Measurements from ENCODE around the gene SYMPK. TPM values are rescaled to one million over a fixed set of nuclear protein-coding genes. Genes with fewer than 3 reads are reported as not detected.

The SYMPK gene
- total RNA-seq, 2 experiments from 2014 or later, result 63.3 to 65.0 TPM

DNA sequence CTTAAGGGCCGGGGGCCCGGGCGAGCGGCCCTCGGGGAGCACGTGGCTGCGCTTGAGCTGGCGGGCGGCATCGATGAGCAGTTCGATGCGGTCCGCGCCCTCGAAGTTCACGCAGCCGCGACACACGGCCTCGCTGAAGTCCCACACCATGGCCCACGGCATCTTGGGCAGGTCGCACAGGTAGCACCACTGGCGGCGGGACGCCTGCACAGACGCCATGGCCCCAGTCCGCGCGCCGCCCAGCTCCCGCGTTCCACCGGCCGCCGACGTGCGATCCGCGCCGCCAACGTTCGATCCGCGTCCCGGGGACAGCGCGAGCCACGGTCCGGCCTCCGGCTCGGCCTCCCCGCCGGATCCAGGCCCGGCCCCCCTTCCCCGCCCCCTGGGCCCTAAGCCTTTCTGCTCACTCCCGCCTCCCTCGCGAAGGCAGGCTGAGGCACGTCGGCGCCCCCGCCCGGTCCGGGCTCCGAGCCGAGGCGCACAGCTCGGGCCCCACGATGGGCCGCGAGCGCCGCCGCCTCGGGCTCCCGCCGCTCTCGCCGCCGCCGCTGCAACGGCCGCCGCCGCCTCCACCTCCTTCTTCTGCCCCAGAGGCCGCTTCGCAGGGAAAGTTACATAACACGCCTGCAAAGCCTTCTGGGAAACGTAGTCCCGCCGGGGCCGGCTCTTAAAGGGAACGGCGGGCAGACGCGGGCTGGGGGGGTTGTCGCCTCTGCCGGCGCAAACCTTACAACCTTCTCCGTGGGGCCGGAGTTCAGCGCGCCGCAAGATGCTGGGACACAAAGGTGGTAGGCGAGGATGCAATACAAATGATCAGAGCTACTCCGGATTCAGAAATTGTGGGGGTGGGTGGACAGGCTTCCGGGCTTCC lies 22.8 kb upstream of the SYMPK start, which contains the start of gene IRF2BP1:
Gene IRF2BP1, minus strand, starts transcription at position 586 of the 871 bp plus-strand sequence. Its CDS starts 367 bp downstream, at position 219.
- Histone ChIP-seq H3K36me3 (ENCODE audit: insufficient read depth, low read length) (peaks cover 5% of the 10 kb centered on the region), H3K9me3 (ENCODE audit: control insufficient read depth in 1 of 2, insufficient read depth in 1 of 2, low read length in 2 of 2) (no peaks in the 10 kb centered on the region), H3K27ac (ENCODE audit: low read depth in 1 of 2, low read length in 2 of 2) (peak within 1 kb of the TSS; percentile 82 to 87), H3K27me3 (ENCODE audit: control insufficient read depth in 1 of 2, insufficient read depth in 2 of 2, low read length in 2 of 2) (no peaks in the 10 kb centered on the region), H3K4me3 (ENCODE audit: low read length) (peak within 1 kb of the TSS; percentile 78), H3K4me1 (ENCODE audit: insufficient read depth, low read length) (peaks cover 46% of the 10 kb centered on the region)
- Mint-ChIP-seq H3K27me3 (no peaks in the 10 kb centered on the region), H3K9me3 (no peaks in the 10 kb centered on the region), H3K4me1 (ENCODE audit: low read depth) (peaks cover 34% of the 10 kb centered on the region), H3K36me3 (ENCODE audit: low read depth) (peaks cover 24% of the 10 kb centered on the region), H3K27ac (peak within 1 kb of the TSS; percentile 99), H3K4me3 (peak within 1 kb of the TSS; percentile 98)
- CTCF ChIA-PET, result interaction anchor here (0.6 to 2.9 kb wide), 5 partner anchors 17 to 1463 kb away, joined by 3 to 12 read pairs (median 4); partner anchors contain the start of genes DHX34, FOXA3, MYPOP and SYMPK
- DNase-seq (peak; percentile 80 to 95 (median 86)), ATAC-seq (ENCODE audit: poor library complexity) (peak; percentile 69)
- POLR2A ChIA-PET, result interaction anchor here (0.7 to 2.8 kb wide), 7 partner anchors 16 to 169 kb away, joined by 3 to 44 read pairs (median 5); partner anchors contain the start of genes CCDC61, FBXO46, FOXA3 and MYPOP
- TF ChIP-seq, protein P1, sequence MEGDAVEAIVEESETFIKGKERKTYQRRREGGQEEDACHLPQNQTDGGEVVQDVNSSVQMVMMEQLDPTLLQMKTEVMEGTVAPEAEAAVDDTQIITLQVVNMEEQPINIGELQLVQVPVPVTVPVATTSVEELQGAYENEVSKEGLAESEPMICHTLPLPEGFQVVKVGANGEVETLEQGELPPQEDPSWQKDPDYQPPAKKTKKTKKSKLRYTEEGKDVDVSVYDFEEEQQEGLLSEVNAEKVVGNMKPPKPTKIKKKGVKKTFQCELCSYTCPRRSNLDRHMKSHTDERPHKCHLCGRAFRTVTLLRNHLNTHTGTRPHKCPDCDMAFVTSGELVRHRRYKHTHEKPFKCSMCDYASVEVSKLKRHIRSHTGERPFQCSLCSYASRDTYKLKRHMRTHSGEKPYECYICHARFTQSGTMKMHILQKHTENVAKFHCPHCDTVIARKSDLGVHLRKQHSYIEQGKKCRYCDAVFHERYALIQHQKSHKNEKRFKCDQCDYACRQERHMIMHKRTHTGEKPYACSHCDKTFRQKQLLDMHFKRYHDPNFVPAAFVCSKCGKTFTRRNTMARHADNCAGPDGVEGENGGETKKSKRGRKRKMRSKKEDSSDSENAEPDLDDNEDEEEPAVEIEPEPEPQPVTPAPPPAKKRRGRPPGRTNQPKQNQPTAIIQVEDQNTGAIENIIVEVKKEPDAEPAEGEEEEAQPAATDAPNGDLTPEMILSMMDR (IDR thresholded peaks at IDR 0.05), result no peak
- intact Hi-C loops (cut with DNase I, micrococcal nuclease), result loop anchor here (1.0 to 5.0 kb wide), 8 partner anchors 17 to 1597 kb away; partner anchors contain the start of genes CCDC61 (in 2 of the 2), MYPOP (in 2 of the 2), SYMPK (in 2 of the 2) and FBXO46 (in 1 of the 2)

DNA sequence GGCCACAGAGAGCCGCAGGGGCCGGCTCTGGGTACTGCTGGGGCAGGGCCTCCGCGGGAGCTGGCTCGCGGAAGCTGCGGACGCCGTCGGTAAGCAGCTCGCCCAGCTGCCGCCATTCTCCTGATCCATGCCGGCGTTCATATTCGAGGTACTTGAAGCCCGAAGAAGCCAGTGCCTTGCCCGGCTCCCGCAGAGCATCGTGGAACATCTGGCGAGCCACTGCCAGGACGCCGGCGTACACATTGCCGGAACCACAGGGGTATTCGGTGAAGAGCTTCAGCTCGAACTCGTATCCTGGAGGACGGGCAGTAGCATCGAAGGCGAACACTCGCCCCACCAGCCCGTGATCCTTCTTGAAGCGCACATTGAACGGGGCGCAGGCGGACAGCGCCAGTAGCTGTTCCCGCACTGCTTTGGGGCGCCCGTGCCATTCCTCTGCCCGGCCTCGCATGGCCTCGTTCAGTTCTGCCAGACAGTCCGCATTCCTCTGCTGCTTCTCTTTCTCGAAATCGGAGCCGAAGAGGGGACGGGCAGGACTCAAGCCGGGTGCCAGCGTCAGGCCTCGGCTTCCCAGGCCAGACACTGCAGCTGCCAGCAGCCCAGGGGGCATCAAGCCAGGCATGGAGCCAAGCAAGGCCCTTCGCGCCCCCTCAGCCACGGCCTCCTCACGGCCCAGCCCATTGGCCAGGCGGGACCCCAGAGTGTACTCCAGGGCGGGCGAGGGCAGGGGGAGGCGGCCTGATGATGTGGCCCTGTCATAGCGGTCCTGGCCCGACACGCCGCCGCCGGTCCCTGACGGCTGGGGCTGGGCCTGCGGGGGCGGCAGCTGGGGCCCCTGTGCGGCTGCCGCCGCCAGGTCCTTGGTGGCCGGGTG lies 22.0 kb upstream of the SYMPK start:
- intact Hi-C loops (cut with DNase I, micrococcal nuclease), result loop anchor here (5.0 kb wide), 3 partner anchors 112 to 1597 kb away; partner anchors contain the start of genes CCDC61 (in 1 of the 2), FBXO46 (in 1 of the 2), KPTN (in 1 of the 2) and MEIOSIN (in 1 of the 2)
- ATAC-seq (ENCODE audit: poor library complexity) (no peak), DNase-seq (no peak)
- Mint-ChIP-seq H3K4me1 (ENCODE audit: low read depth) (peaks cover 34% of the 10 kb centered on the region), H3K4me3 (peak overlapping the region; percentile 45), H3K36me3 (ENCODE audit: low read depth) (peaks cover 18% of the 10 kb centered on the region), H3K27me3 (no peaks in the 10 kb centered on the region), H3K9me3 (no peaks in the 10 kb centered on the region), H3K27ac (no peak overlapping the region)
- Histone ChIP-seq H3K36me3 (ENCODE audit: insufficient read depth, low read length) (peaks cover 5% of the 10 kb centered on the region), H3K27me3 (ENCODE audit: control insufficient read depth in 1 of 2, insufficient read depth in 2 of 2, low read length in 2 of 2) (no peaks in the 10 kb centered on the region), H3K27ac (ENCODE audit: low read depth in 1 of 2, low read length in 2 of 2) (peak overlapping the region in 1 of 2 donors; percentile 82), H3K4me3 (ENCODE audit: low read length) (peak overlapping the region; percentile 78), H3K4me1 (ENCODE audit: insufficient read depth, low read length) (peaks cover 46% of the 10 kb centered on the region), H3K9me3 (ENCODE audit: control insufficient read depth in 1 of 2, insufficient read depth in 1 of 2, low read length in 2 of 2) (no peaks in the 10 kb centered on the region)
- CTCF ChIA-PET, result interaction anchor here (2.9 kb wide), 1 partner anchor 21 kb away, joined by 12 read pairs; the partner anchor contains the start of genes FOXA3 and SYMPK
- POLR2A ChIA-PET, result interaction anchor here (0.7 to 2.8 kb wide), 4 partner anchors 17 to 116 kb away, joined by 3 to 44 read pairs (median 29); partner anchors contain the start of genes FOXA3, MYPOP, SIX5 and SYMPK
- TF ChIP-seq, protein P1 (IDR thresholded peaks at IDR 0.05), result no peak
